HPDE6-E6E7 (cell line): ENCODE results near the gene TAB2.
A peak's percentile ranks its signal among the peaks of the same experiment; 100 is the strongest.

Source experiments
- DNase-seq: peaks from one replicate; pipeline ENCODE4 v3.0.0; 2011; ENCODE audit warnings: missing footprints; ENCODE audit errors: extremely low spot score

TAB2 gene

GRCh38 chr6:149414821-149415220, 97.3 kb downstream of the TAB2 start:
- DNase-seq, result no peak

- no peak for DNase-seq
These were observed 102.3 kb downstream of the TAB2 start for GRCh38 chr6:149419696-149420404.

- no peak for DNase-seq
These were observed 103.6 kb downstream of the TAB2 start for GRCh38 chr6:149421132-149421531.

- no peak for DNase-seq
These were observed 105.1 kb downstream of the TAB2 start for GRCh38 chr6:149422581-149422980.

- DNase-seq, result no peak
These were observed 106.5 kb downstream of the TAB2 start for GRCh38 chr6:149423964-149424440.

- DNase-seq, result no peak
These were observed 107.7 kb downstream of the TAB2 start for GRCh38 chr6:149425224-149425623.

- DNase-seq, result no peak
These were observed 108.2 kb downstream of the TAB2 start for GRCh38 chr6:149425754-149426153.

GRCh38 chr6:149428606-149429005, 111.1 kb downstream of the TAB2 start:
- DNase-seq, result no peak

GRCh38 chr6:149429427-149430360, 112.2 kb downstream of the TAB2 start:
- no peak for DNase-seq

- peak; percentile 82 for DNase-seq
These were observed 114.6 kb downstream of the TAB2 start for GRCh38 chr6:149431905-149432775.

GRCh38 chr6:149433405-149433804, 115.9 kb downstream of the TAB2 start:
- no peak for DNase-seq

- DNase-seq, result no peak
These were observed 116.4 kb downstream of the TAB2 start for GRCh38 chr6:149433881-149434280.

GRCh38 chr6:149435919-149436586, 118.5 kb downstream of the TAB2 start:
- DNase-seq, result no peak

- DNase-seq, result no peak
These were observed 119.1 kb downstream of the TAB2 start for GRCh38 chr6:149436647-149437046.

GRCh38 chr6:149437212-149437611, 119.7 kb downstream of the TAB2 start:
- no peak for DNase-seq

- no peak for DNase-seq
These were observed 121.3 kb downstream of the TAB2 start for GRCh38 chr6:149438855-149439254.

- DNase-seq, result no peak
These were observed 122.1 kb downstream of the TAB2 start for GRCh38 chr6:149439626-149440025.

- DNase-seq, result no peak
These were observed 123.5 kb downstream of the TAB2 start for GRCh38 chr6:149440735-149441671.

GRCh38 chr6:149441740-149442139, 124.2 kb downstream of the TAB2 start:
- DNase-seq, result no peak
